ENCODE measurements around the gene TBC1D22B.

The TBC1D22B gene

GRCh38 chr6:37309692-37310091 is 52.1 kb downstream of the TBC1D22B start:
- Histone ChIP-seq H3K27ac (no peak overlapping the region), H3K4me1 (peaks cover 0 to 22% (median 10%) of the 10 kb centered on the region in 4 donors), H3K9me3 (no peaks in the 10 kb centered on the region), H3K27me3 (no peaks in the 10 kb centered on the region), H3K4me3 (no peak overlapping the region), H3K36me3 (peaks cover 15 to 28% (median 27%) of the 10 kb centered on the region in 3 donors)
- DNase-seq = no peak
- intact Hi-C loops (cut with DNase I; ENCODE audit: low total_unique reads) = no loop called here
- TF ChIP-seq CTCF (IDR thresholded peaks at IDR 0.05) = no peak

GRCh38 chr6:37310966-37311365 is 53.4 kb downstream of the TBC1D22B start:
- TF ChIP-seq CTCF (IDR thresholded peaks at IDR 0.05) = no peak
- Histone ChIP-seq H3K36me3 (peaks cover 21 to 33% (median 33%) of the 10 kb centered on the region in 3 donors), H3K4me3 (no peak overlapping the region), H3K27me3 (no peaks in the 10 kb centered on the region), H3K4me1 (peaks cover 0 to 22% (median 10%) of the 10 kb centered on the region in 4 donors), H3K9me3 (no peaks in the 10 kb centered on the region), H3K27ac (no peak overlapping the region)
- intact Hi-C loops (cut with DNase I; ENCODE audit: low total_unique reads) = no loop called here
- DNase-seq = no peak

- DNase-seq = no peak
- no peak for TF ChIP-seq CTCF (IDR thresholded peaks at IDR 0.05)
- intact Hi-C loops (cut with DNase I; ENCODE audit: low total_unique reads) = no loop called here
Measured at GRCh38 chr6:37311741-37312473, 54.3 kb downstream of the TBC1D22B start.

GRCh38 chr6:37313723-37314486 is 56.3 kb downstream of the TBC1D22B start:
- intact Hi-C loops (cut with DNase I; ENCODE audit: low total_unique reads) = no loop called here
- Histone ChIP-seq H3K27me3 (no peaks in the 10 kb centered on the region), H3K4me1 (peaks cover 0 to 7% (median 3%) of the 10 kb centered on the region in 4 donors), H3K9me3 (no peaks in the 10 kb centered on the region), H3K4me3 (no peak overlapping the region), H3K36me3 (peaks cover 47 to 63% (median 62%) of the 10 kb centered on the region in 3 donors), H3K27ac (no peak overlapping the region)
- DNase-seq = no peak
- TF ChIP-seq CTCF (IDR thresholded peaks at IDR 0.05) = no peak

More at GRCh38 chr6:37311741-37312473, 54.3 kb downstream of the TBC1D22B start:
- Histone ChIP-seq H3K4me1 (peaks cover 0 to 22% (median 10%) of the 10 kb centered on the region in 4 donors), H3K36me3 (peaks cover 29 to 43% (median 43%) of the 10 kb centered on the region in 3 donors), H3K9me3 (no peaks in the 10 kb centered on the region), H3K27me3 (no peaks in the 10 kb centered on the region), H3K4me3 (no peak overlapping the region), H3K27ac (no peak overlapping the region)

- DNase-seq = no peak
- Histone ChIP-seq H3K4me1 (no peaks in the 10 kb centered on the region), H3K9me3 (no peaks in the 10 kb centered on the region), H3K36me3 (peaks cover 54 to 70% (median 68%) of the 10 kb centered on the region in 3 donors), H3K27me3 (no peaks in the 10 kb centered on the region), H3K27ac (no peak overlapping the region), H3K4me3 (no peak overlapping the region)
- intact Hi-C loops (cut with DNase I; ENCODE audit: low total_unique reads) = no loop called here
- TF ChIP-seq CTCF (IDR thresholded peaks at IDR 0.05) = peak in 1 of 2 experiments; percentile 23
Measured at GRCh38 chr6:37314487-37315156, 57.0 kb downstream of the TBC1D22B start.
